NCI-H2107 (cell line): ENCODE results near the gene LRRC45.
"Not testable (repeated sequence)": the region's sequence is repeated elsewhere in the genome, so short reads cannot be mapped to it uniquely, and the experiment has no call there.

ENCODE experiments used
- DNase-seq: peaks from one replicate; lab custom pipeline; 2025; lab: John Stamatoyannopoulos, UW

Gene LRRC45

GRCh38 chr17:82022981-82023446 lies at the start of gene LRRC45:
LRRC45 (plus strand) TSS chr17:82023305; CDS start chr17:82023644, 339 bp downstream.
- peak; percentile 98 for DNase-seq

GRCh38 chr17:81973432-81973831 lies 49.7 kb upstream of the LRRC45 start:
- DNase-seq, result no peak

GRCh38 chr17:81976332-81977210 lies 46.5 kb upstream of the LRRC45 start:
- DNase-seq, result peak; percentile 32

- peak; percentile 89 for DNase-seq
These were observed 45.8 kb upstream of the LRRC45 start, which contains the start of gene ASPSCR1 for GRCh38 chr17:81977211-81977808. ASPSCR1 (plus strand) TSS chr17:81977629; CDS start chr17:81977647, 18 bp downstream.

- DNase-seq, result no peak
These were observed 44.4 kb upstream of the LRRC45 start for GRCh38 chr17:81978524-81979298.

- DNase-seq, result no peak
These were observed 43.0 kb upstream of the LRRC45 start for GRCh38 chr17:81980122-81980521.

GRCh38 chr17:81980707-81981343 lies 42.3 kb upstream of the LRRC45 start:
- DNase-seq, result no peak

- not testable (repeated sequence) for DNase-seq
These were observed 41.6 kb upstream of the LRRC45 start for GRCh38 chr17:81981511-81981910.

GRCh38 chr17:81983011-81983638 lies 40.0 kb upstream of the LRRC45 start:
- DNase-seq, result no peak

GRCh38 chr17:81983639-81984373 lies 39.3 kb upstream of the LRRC45 start:
- DNase-seq, result no peak

GRCh38 chr17:81984773-81985410 lies 38.2 kb upstream of the LRRC45 start:
- DNase-seq, result no peak

- no peak for DNase-seq
These were observed 36.5 kb upstream of the LRRC45 start for GRCh38 chr17:81986606-81987005.

GRCh38 chr17:81987161-81987770 lies 35.8 kb upstream of the LRRC45 start:
- DNase-seq, result no peak

GRCh38 chr17:81990836-81991683 lies 32.0 kb upstream of the LRRC45 start:
- DNase-seq, result no peak

- DNase-seq, result peak; percentile 41
These were observed 31.3 kb upstream of the LRRC45 start for GRCh38 chr17:81991684-81992305.

- DNase-seq, result no peak
These were observed 30.6 kb upstream of the LRRC45 start for GRCh38 chr17:81992306-81993102.
